Heart left ventricle (tissue), 13 donors: ENCODE results near the gene KRIT1.
"Not testable (repeated sequence)": the region's sequence is repeated elsewhere in the genome, so short reads cannot be mapped to it uniquely, and the experiment has no call there.

ENCODE experiments used
- POLR2A ChIP-seq, 2 donors: fragments of 450-650 bp; IDR thresholded peaks; one replicate each; pipeline ENCODE4 v1.6.1; 2017; ENCODE audit warnings: antibody characterized with exemption in 2 of 2, mild to moderate bottlenecking in 2 of 2, moderate library complexity in 2 of 2
- TF ChIP-seq, protein P1 (sequence below), 12 donors: fragments of 200-600 bp; sonication (generic) in 4 of 12; IDR thresholded peaks; one replicate each; pipeline versions ENCODE4 v1.5.0 to v1.8.0; 2018 to 2022; ENCODE audit warnings: antibody characterized with exemption in 12 of 12, mild to moderate bottlenecking in 5 of 12
- donor health status: ischemic (EF 13 %, LVEDD 7.1; RV severe dilation, severe dysfunction).
- donor health status: DM: no; HTN: yes; CAD: no.
- donor health status: DM: no; HTN: no; CAD: no.
- donor health status: ischemic (EF 25% LVEDD 6.9; RV normal size, moderate dysfunction).
- donor health status: ischemic (EF 25% LVEDD 5.7; RV mildly dilated, moderate dysfunction).
- donor health status: ischemic (EF 35%, LVEDD 5.7; RV mildly dilated, moderate dysfunction).
- donor health status: nonischemic (EF 11% LVEDD 7.7; RV severe dilation, severe dysfunction).
- donor health status: DM: yes; HTN: yes; CAD: no.
- donor health status: PGD.
- donor health status: ischemic (EF 29% LVEDD 5.4; RV normal size, mild dysfunction).
- donor health status: nonischemic (EF 23%, LVEDD 6.1; RV moderate dilation, normal function).

DNA sequence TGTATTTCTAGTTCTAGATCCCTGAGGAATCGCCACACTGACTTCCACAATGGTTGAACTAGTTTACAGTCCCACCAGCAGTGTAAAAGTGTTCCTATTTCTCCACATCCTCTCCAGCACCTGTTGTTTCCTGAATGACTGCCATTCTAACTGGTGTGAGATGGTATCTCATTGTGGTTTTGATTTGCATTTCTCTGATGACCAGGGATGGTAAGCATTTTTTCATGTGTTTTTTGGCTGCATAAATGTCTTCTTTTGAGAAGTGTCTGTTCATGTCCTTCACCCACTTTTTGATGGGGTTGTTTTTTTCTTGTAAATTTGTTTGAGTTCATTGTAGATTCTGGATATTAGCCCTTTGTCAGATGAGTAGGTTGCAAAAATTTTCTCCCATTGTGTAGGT lies 61.4 kb downstream of the KRIT1 start:
- TF ChIP-seq, protein P1, sequence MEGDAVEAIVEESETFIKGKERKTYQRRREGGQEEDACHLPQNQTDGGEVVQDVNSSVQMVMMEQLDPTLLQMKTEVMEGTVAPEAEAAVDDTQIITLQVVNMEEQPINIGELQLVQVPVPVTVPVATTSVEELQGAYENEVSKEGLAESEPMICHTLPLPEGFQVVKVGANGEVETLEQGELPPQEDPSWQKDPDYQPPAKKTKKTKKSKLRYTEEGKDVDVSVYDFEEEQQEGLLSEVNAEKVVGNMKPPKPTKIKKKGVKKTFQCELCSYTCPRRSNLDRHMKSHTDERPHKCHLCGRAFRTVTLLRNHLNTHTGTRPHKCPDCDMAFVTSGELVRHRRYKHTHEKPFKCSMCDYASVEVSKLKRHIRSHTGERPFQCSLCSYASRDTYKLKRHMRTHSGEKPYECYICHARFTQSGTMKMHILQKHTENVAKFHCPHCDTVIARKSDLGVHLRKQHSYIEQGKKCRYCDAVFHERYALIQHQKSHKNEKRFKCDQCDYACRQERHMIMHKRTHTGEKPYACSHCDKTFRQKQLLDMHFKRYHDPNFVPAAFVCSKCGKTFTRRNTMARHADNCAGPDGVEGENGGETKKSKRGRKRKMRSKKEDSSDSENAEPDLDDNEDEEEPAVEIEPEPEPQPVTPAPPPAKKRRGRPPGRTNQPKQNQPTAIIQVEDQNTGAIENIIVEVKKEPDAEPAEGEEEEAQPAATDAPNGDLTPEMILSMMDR (IDR thresholded peaks at IDR 0.05), result not testable (repeated sequence)
- TF ChIP-seq POLR2A (IDR thresholded peaks at IDR 0.05), result not testable (repeated sequence)
